Keratinocyte (primary cell): Measurements from ENCODE around the gene PIK3CG. TPM values are rescaled to one million over a fixed set of nuclear protein-coding genes. Genes with fewer than 3 reads are reported as not detected.

ENCODE experiments used
- DNase-seq: peaks from one replicate; pipeline ENCODE4 v3.0.0-alpha.2; 2011; ENCODE audit warnings: low read depth, missing footprints, low spot score
- FAIRE-seq: peaks from 2 replicates; lab custom pipeline; 2011; peaks lifted over from hg19 to GRCh38; lab: Jason Lieb, UNC
- H2AFZ ChIP-seq: 2 replicates; pipeline ENCODE4 v1.6.0; 2012; ENCODE audit warnings: low read length, control low read depth, inconsistent platforms; ENCODE audit not compliant: control insufficient read depth
- H3K27ac ChIP-seq: 2 replicates; pipeline ENCODE4 v1.5.1; 2011; ENCODE audit warnings: low read length; ENCODE audit not compliant: control insufficient read depth, insufficient read depth
- H3K27me3 ChIP-seq: 3 replicates; pipeline ENCODE4 v1.6.0; 2011; ENCODE audit warnings: low read length; ENCODE audit not compliant: control insufficient read depth, insufficient read depth; ENCODE audit errors: extremely low read depth
- H3K36me3 ChIP-seq, 2 experiments: 2 replicates in 1 of 2; 3 replicates in 1 of 2; pipeline ENCODE4 v1.5.1; 2011; ENCODE audit warnings: low read length in 2 of 2, mild to moderate bottlenecking in 1 of 2; ENCODE audit not compliant: control insufficient read depth in 2 of 2, insufficient read depth in 2 of 2; ENCODE audit errors: extremely low read depth in 1 of 2
- H3K4me1 ChIP-seq: 3 replicates; pipeline ENCODE4 v1.5.1; 2011; ENCODE audit warnings: low read length; ENCODE audit not compliant: control insufficient read depth, insufficient read depth; ENCODE audit errors: extremely low read depth
- H3K4me2 ChIP-seq: 3 replicates; pipeline ENCODE4 v1.6.0; 2011; ENCODE audit warnings: low read depth, low read length; ENCODE audit not compliant: control insufficient read depth, insufficient read depth; ENCODE audit errors: extremely low read depth
- H3K4me3 ChIP-seq, 3 experiments: fragments of 200-600 bp in 1 of 3; sonication (generic) in 1 of 3; 2 replicates in 2 of 3; 3 replicates in 1 of 3; pipeline ENCODE4 v1.5.1; 2011 to 2016; ENCODE audit warnings: low read length in 3 of 3, mild to moderate bottlenecking in 3 of 3, control low read depth in 2 of 3, inconsistent platforms in 1 of 3, low read depth in 1 of 3, mixed read lengths in 1 of 3, mixed run types in 1 of 3, moderate library complexity in 1 of 3; ENCODE audit not compliant: control insufficient read depth in 2 of 3, insufficient read depth in 2 of 3; ENCODE audit errors: extremely low read depth in 1 of 3
- H3K79me2 ChIP-seq: 2 replicates; pipeline ENCODE4 v1.6.0; 2012; ENCODE audit warnings: low read length; ENCODE audit not compliant: control insufficient read depth, insufficient read depth
- H3K9ac ChIP-seq: 3 replicates; pipeline ENCODE4 v1.6.0; 2011; ENCODE audit warnings: low read length; ENCODE audit not compliant: control insufficient read depth, insufficient read depth; ENCODE audit errors: extremely low read depth
- H3K9me1 ChIP-seq: 3 replicates; pipeline ENCODE4 v1.6.0; 2011; ENCODE audit warnings: low read length; ENCODE audit not compliant: control insufficient read depth, insufficient read depth; ENCODE audit errors: extremely low read depth
- H3K9me3 ChIP-seq: 2 replicates; pipeline ENCODE4 v1.5.1; 2012; ENCODE audit warnings: low read depth, low read length; ENCODE audit not compliant: control insufficient read depth
- H4K20me1 ChIP-seq: 3 replicates; pipeline ENCODE4 v1.6.0; 2011; ENCODE audit warnings: low read length; ENCODE audit not compliant: control insufficient read depth, insufficient read depth; ENCODE audit errors: extremely low read depth
- CTCF ChIP-seq, 3 experiments: IDR thresholded peaks in 1 of 3; conservative IDR thresholded peaks in 1 of 3; optimal IDR thresholded peaks in 1 of 3; 2 replicates in 2 of 3; 3 replicates in 1 of 3; pipeline versions ENCODE3 to v1.5.1; 2011; ENCODE audit warnings: low read length in 3 of 3, mild to moderate bottlenecking in 3 of 3, moderate library complexity in 2 of 3, control low read depth in 1 of 3, inconsistent platforms in 1 of 3; ENCODE audit not compliant: insufficient read depth in 2 of 3; ENCODE audit errors: extremely low read depth in 1 of 3
- EZH2 ChIP-seq: IDR thresholded peaks from one replicate; pipeline ENCODE4 v1.6.1; 2012; ENCODE audit warnings: inconsistent platforms, mild to moderate bottlenecking, low read length, moderate library complexity
- dilution Hi-C: fragments of 300-500 bp; cut with MboI; formaldehyde crosslinking; loops from one replicate; pipeline ENCODE4 v1.7.0; 2020; ENCODE audit warnings: low sequenced_read_pairs; ENCODE audit not compliant: extremely low pct_ligation_motif_present
- polyA plus RNA-seq, 5 experiments: library from polyadenylated mRNA; depleted of rRNA in 3 of 5; stranded (reverse) in 3 of 5; stranded (forward) in 1 of 5; unstranded in 1 of 5; fragments of >200 nt; gene quantifications; 1 replicate in 1 of 5; 2 replicates in 3 of 5; 3 replicates in 1 of 5; pipeline versions ENCODE4 v1.2.1 to v1.2.3, GENCODE V29; 2011 to 2012; ENCODE audit warnings: missing spikeins in 2 of 5, low read depth in 1 of 5, low replicate concordance in 1 of 5

Gene PIK3CG
- polyA plus RNA-seq, 1 donor (not counting 4 experiments of a cell fraction or from before 2014, with no cell fraction given), result not detected

GRCh38 chr7:106870983-106871410, 5.9 kb downstream of the PIK3CG start:
- no peaks in the 10 kb centered on the region for H3K36me3 ChIP-seq

GRCh38 chr7:106871793-106872571, 6.9 kb downstream of the PIK3CG start:
- Histone ChIP-seq H3K27ac (no peak overlapping the region), H3K9me3 (no peaks in the 10 kb centered on the region), H3K4me1 (no peaks in the 10 kb centered on the region), H3K4me3 (no peak overlapping the region), H3K9me1 (no peaks in the 10 kb centered on the region), H3K36me3 (no peaks in the 10 kb centered on the region), H3K4me2 (no peak overlapping the region), H3K79me2 (no peaks in the 10 kb centered on the region), H3K9ac (no peak overlapping the region), H2AFZ (no peak overlapping the region), H3K27me3 (peaks cover 2% of the 10 kb centered on the region), H4K20me1 (no peaks in the 10 kb centered on the region)
- FAIRE-seq, result no peak
- dilution Hi-C loops, result no loop called here
- TF ChIP-seq CTCF (optimal IDR thresholded peaks at IDR 0.05 in 1 of 3, IDR thresholded peaks at IDR 0.05 in 1 of 3, conservative IDR thresholded peaks at IDR 0.05 in 1 of 3; ENCODE audit: extremely low read depth in 1 of 3, insufficient read depth in 2 of 3, low read length in 3 of 3), result no peak
- no peak for TF ChIP-seq EZH2
- no peak for DNase-seq

More at GRCh38 chr7:106870983-106871410, 5.9 kb downstream of the PIK3CG start:
- DNase-seq (no peak), FAIRE-seq (no peak)
- Histone ChIP-seq H4K20me1 (no peaks in the 10 kb centered on the region), H3K4me1 (no peaks in the 10 kb centered on the region), H3K27me3 (no peaks in the 10 kb centered on the region), H3K79me2 (no peaks in the 10 kb centered on the region), H3K4me2 (no peak overlapping the region), H2AFZ (no peak overlapping the region), H3K9me3 (no peaks in the 10 kb centered on the region), H3K27ac (no peak overlapping the region), H3K9ac (no peak overlapping the region), H3K4me3 (no peak overlapping the region), H3K9me1 (no peaks in the 10 kb centered on the region)
- dilution Hi-C loops, result no loop called here
- TF ChIP-seq CTCF (optimal IDR thresholded peaks at IDR 0.05 in 1 of 3, IDR thresholded peaks at IDR 0.05 in 1 of 3, conservative IDR thresholded peaks at IDR 0.05 in 1 of 3; ENCODE audit: extremely low read depth in 1 of 3, insufficient read depth in 2 of 3, low read length in 3 of 3) (no peak), EZH2 (no peak)
